OCI-LY7 (cell line): Measurements from ENCODE around the gene VPS9D1.

ENCODE experiments used
- CTCF ChIP-seq: fragments of 200-600 bp; sonication (generic); conservative IDR thresholded peaks from 2 replicates; pipeline ENCODE4 v1.5.1; 2014; ENCODE audit warnings: mild to moderate bottlenecking, antibody characterized with exemption, low read length, moderate library complexity, mixed read lengths
- EZH2phosphoT487 ChIP-seq: fragments of 200-600 bp; sonication (generic); IDR thresholded peaks from 2 replicates; pipeline ENCODE4 v1.6.1; 2018; ENCODE audit warnings: low read depth, borderline replicate concordance, mild to moderate bottlenecking, mixed run types, antibody characterized with exemption, low read length, moderate library complexity, mixed read lengths

GRCh38 chr16:89720813-89721545 is at the start of gene VPS9D1, which contains the start of gene ZNF276:
- TF ChIP-seq EZH2phosphoT487 (no peak), CTCF (no peak)
